OCI-LY7 (cell line): ENCODE data around the gene DNAJB9. TPM values are rescaled to one million over a fixed set of nuclear protein-coding genes. Genes with fewer than 3 reads are reported as not detected.

Experiments used
- BruUV-seq: library from RNA; stranded (reverse); fragments of 400-500 nt; replicated peaks from 2 replicates; lab custom pipeline; 2021; lab: Mats Ljungman, UMichigan
- CTCF ChIA-PET: fragments of 300-600 bp; sonication (Branson Sonifier 250); formaldehyde crosslinking; loops from one replicate; lab custom pipeline; 2022; ENCODE audit warnings: antibody characterized with exemption; ENCODE audit not compliant: unreplicated experiment; lab: Charles Lee
- POLR2A ChIA-PET: fragments of 300-600 bp; sonication (Branson Sonifier 250); formaldehyde crosslinking; loops from one replicate; lab custom pipeline; 2022; ENCODE audit warnings: antibody characterized with exemption; lab: Charles Lee
- DNase-seq: peaks from one replicate; pipeline ENCODE4 v3.0.0-alpha.2; 2015; ENCODE audit warnings: low spot score
- H2AFZ ChIP-seq: fragments of 200-600 bp; sonication (generic), shearing (Covaris generic); 2 replicates; pipeline ENCODE4 v1.6.1; 2014; ENCODE audit warnings: mild to moderate bottlenecking, antibody characterized with exemption, low read length, moderate library complexity
- H3K27ac ChIP-seq: fragments of 200-600 bp; sonication (generic); 2 replicates; pipeline ENCODE4 v1.5.1; 2014; ENCODE audit warnings: mixed run types, low read depth, mild to moderate bottlenecking, moderate library complexity, low read length, inconsistent platforms; ENCODE audit not compliant: poor library complexity, severe bottlenecking
- H3K36me3 ChIP-seq: fragments of 200-600 bp; sonication (generic); 2 replicates; pipeline ENCODE4 v1.6.1; 2014; ENCODE audit warnings: mild to moderate bottlenecking, antibody characterized with exemption, low read length, moderate library complexity, mixed read lengths; ENCODE audit not compliant: insufficient read depth
- H3K4me1 ChIP-seq: fragments of 200-600 bp; sonication (generic); 2 replicates; pipeline ENCODE4 v1.5.1; 2014; ENCODE audit warnings: mild to moderate bottlenecking, low read length; ENCODE audit not compliant: insufficient read depth, poor library complexity, severe bottlenecking
- H3K4me2 ChIP-seq: fragments of 200-600 bp; sonication (generic); 2 replicates; pipeline ENCODE4 v1.6.1; 2014; ENCODE audit warnings: mild to moderate bottlenecking, low read length
- H3K4me3 ChIP-seq: fragments of 200-600 bp; sonication (generic); 2 replicates; pipeline ENCODE4 v1.5.1; 2014; ENCODE audit warnings: mild to moderate bottlenecking, low read depth, low read length; ENCODE audit not compliant: poor library complexity, severe bottlenecking
- H3K79me2 ChIP-seq: fragments of 200-600 bp; sonication (generic); 2 replicates; pipeline ENCODE4 v1.6.1; 2016; ENCODE audit warnings: low read depth, mild to moderate bottlenecking, low read length, moderate library complexity, mixed read lengths; ENCODE audit not compliant: insufficient read depth
- H3K9me2 ChIP-seq: fragments of 200-600 bp; sonication (generic); 2 replicates; pipeline ENCODE4 v1.6.1; 2016; ENCODE audit warnings: mild to moderate bottlenecking, low read length, mixed read lengths; ENCODE audit not compliant: insufficient read depth
- H3K9me3 ChIP-seq: fragments of 200-600 bp; sonication (generic); 2 replicates; pipeline ENCODE4 v1.6.1; 2014; ENCODE audit warnings: mild to moderate bottlenecking, mixed run types, low read length, mixed read lengths
- H4K20me1 ChIP-seq: fragments of 200-600 bp; sonication (generic); 2 replicates; pipeline ENCODE4 v1.6.1; 2014; ENCODE audit warnings: mild to moderate bottlenecking, antibody characterized with exemption, low read length, moderate library complexity, mixed read lengths; ENCODE audit not compliant: insufficient read depth
- CTCF ChIP-seq: fragments of 200-600 bp; sonication (generic); conservative IDR thresholded peaks from 2 replicates; pipeline ENCODE4 v1.5.1; 2014; ENCODE audit warnings: mild to moderate bottlenecking, antibody characterized with exemption, low read length, moderate library complexity, mixed read lengths
- EZH2phosphoT487 ChIP-seq: fragments of 200-600 bp; sonication (generic); IDR thresholded peaks from 2 replicates; pipeline ENCODE4 v1.6.1; 2018; ENCODE audit warnings: low read depth, borderline replicate concordance, mild to moderate bottlenecking, mixed run types, antibody characterized with exemption, low read length, moderate library complexity, mixed read lengths
- intact Hi-C: fragments of 100-400 bp; cut with micrococcal nuclease; formaldehyde crosslinking; loops from one replicate; pipeline ENCODE4 v1.10.0; 2022; ENCODE audit not compliant: unreplicated experiment
- total RNA-seq, 2 experiments: library from RNA; depleted of rRNA in 1 of 2; stranded (reverse); fragments of >200 nt in 1 of 2; shearing (Covaris generic) in 1 of 2; gene quantifications; 2 replicates each; pipeline ENCODE4 v1.2.3, GENCODE V29; 2014 to 2022

The DNAJB9 gene
- total RNA-seq, 2 experiments from 2014 or later = 11.4 to 20.3 TPM

GRCh38 chr7:108589199-108589598 is 19.5 kb downstream of the DNAJB9 start:
- Histone ChIP-seq H2AFZ (no peak overlapping the region), H3K4me3 (no peak overlapping the region), H3K27ac (no peak overlapping the region), H3K4me2 (no peak overlapping the region), H3K79me2 (no peaks in the 10 kb centered on the region), H3K4me1 (no peaks in the 10 kb centered on the region), H3K9me3 (no peaks in the 10 kb centered on the region), H3K9me2 (no peaks in the 10 kb centered on the region), H4K20me1 (no peaks in the 10 kb centered on the region), H3K36me3 (no peaks in the 10 kb centered on the region)
- no peak for DNase-seq
- POLR2A ChIA-PET = no interaction called here
- CTCF ChIA-PET = no interaction called here
- TF ChIP-seq EZH2phosphoT487 (no peak), CTCF (no peak)
- no TSS peak for BruUV-seq
- intact Hi-C loops = no loop called here

- Histone ChIP-seq H4K20me1 (no peaks in the 10 kb centered on the region), H3K79me2 (no peaks in the 10 kb centered on the region), H3K4me1 (no peaks in the 10 kb centered on the region), H3K9me2 (no peaks in the 10 kb centered on the region), H3K36me3 (no peaks in the 10 kb centered on the region), H3K4me2 (no peak overlapping the region), H3K4me3 (no peak overlapping the region), H3K27ac (no peak overlapping the region), H3K9me3 (no peaks in the 10 kb centered on the region), H2AFZ (no peak overlapping the region)
- POLR2A ChIA-PET = no interaction called here
- CTCF ChIA-PET = no interaction called here
- no TSS peak for BruUV-seq
- TF ChIP-seq EZH2phosphoT487 = no peak
- no peak for TF ChIP-seq CTCF
- intact Hi-C loops = loop anchor here (10.0 kb wide), 1 partner anchor 405 kb away; no protein-coding TSS in a partner anchor
- no peak for DNase-seq
Measured at GRCh38 chr7:108589874-108590273, 20.2 kb downstream of the DNAJB9 start.

GRCh38 chr7:108590606-108591005 is 20.9 kb downstream of the DNAJB9 start:
- intact Hi-C loops = loop anchor here (10.0 kb wide), 1 partner anchor 406 kb away; no protein-coding TSS in a partner anchor
- CTCF ChIA-PET = no interaction called here
- BruUV-seq = no TSS peak

More at GRCh38 chr7:108590606-108591005, 20.9 kb downstream of the DNAJB9 start:
- Histone ChIP-seq H4K20me1 (no peaks in the 10 kb centered on the region), H3K4me1 (no peaks in the 10 kb centered on the region), H3K79me2 (no peaks in the 10 kb centered on the region), H3K4me2 (no peak overlapping the region), H3K27ac (no peak overlapping the region), H3K4me3 (no peak overlapping the region), H3K9me3 (no peaks in the 10 kb centered on the region), H3K36me3 (no peaks in the 10 kb centered on the region), H3K9me2 (no peaks in the 10 kb centered on the region), H2AFZ (no peak overlapping the region)
- TF ChIP-seq EZH2phosphoT487 = no peak
- TF ChIP-seq CTCF = no peak
- POLR2A ChIA-PET = no interaction called here
- no peak for DNase-seq
